Stimulated activated CD4-positive, alpha-beta T cell treated with anti-CD3 and anti-CD28 coated beads, Interleukin-4, amount 100 ng/mL, for 48 hours (primary cell): ENCODE measurements around the gene FRRS1.
"Not testable (repeated sequence)": the region's sequence is repeated elsewhere in the genome, so short reads cannot be mapped to it uniquely, and the experiment has no call there.

Experiments used
- DNase-seq, 2 donors: peaks; one replicate each; pipeline ENCODE4 v3.0.0-alpha.2; 2020; ENCODE audit warnings: low read depth in 2 of 2

The FRRS1 gene

DNA sequence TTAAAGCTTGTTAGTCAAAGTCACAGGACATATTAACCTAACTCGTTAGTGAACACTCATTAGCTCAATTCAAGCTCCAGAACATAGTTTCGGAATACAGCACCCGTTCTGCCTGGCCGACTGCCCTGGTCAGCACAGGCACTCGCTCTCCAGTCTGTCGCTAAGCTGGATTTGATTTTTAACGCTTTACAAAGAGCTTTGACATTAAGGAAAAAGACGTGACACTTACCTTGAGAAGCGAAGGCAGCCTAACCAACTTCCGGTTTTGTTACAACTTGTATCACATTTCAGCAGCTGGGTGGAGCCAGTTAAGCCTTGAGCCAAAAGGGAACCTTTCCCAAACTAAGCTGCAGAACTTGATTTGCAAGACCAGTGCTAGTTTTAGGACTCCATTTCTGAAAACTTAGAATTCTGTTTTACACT, at the start of gene FRRS1:
Gene FRRS1 (minus strand): TSS at position 258 of the 423 bp plus-strand sequence. CDS start 17,867 bp downstream, outside the sequence.
- peak in 1 of 2 donors; percentile 5 for DNase-seq

- no peak for DNase-seq
Measured at GRCh38 chr1:99814373-99814900, 48.0 kb upstream of the FRRS1 start.

- no peak for DNase-seq
Measured at GRCh38 chr1:99811747-99812146, 45.3 kb upstream of the FRRS1 start.

- no peak for DNase-seq
Measured at GRCh38 chr1:99811075-99811474, 44.6 kb upstream of the FRRS1 start.

GRCh38 chr1:99808391-99809115, 42.1 kb upstream of the FRRS1 start:
- DNase-seq: peak in 1 of 2 donors; percentile 16

DNA sequence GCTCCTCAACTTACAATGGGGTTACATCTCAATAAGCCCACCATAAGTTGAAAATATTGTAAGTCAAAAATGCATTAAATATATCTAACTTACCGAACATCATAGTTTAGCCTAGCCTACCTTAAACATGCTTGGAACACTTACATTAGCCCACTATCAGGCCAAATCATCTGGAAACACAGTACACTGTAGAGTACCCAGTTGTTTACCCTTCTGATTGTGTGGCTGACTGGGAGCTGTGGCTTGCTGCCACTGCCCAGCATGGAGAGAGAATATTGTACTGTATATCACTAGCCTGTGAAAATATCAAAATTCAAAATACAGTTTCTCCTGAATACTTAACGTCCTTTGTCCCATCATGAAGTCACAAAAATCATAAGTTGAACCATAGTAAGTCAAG, 40.4 kb upstream of the FRRS1 start:
- no peak for DNase-seq

DNA sequence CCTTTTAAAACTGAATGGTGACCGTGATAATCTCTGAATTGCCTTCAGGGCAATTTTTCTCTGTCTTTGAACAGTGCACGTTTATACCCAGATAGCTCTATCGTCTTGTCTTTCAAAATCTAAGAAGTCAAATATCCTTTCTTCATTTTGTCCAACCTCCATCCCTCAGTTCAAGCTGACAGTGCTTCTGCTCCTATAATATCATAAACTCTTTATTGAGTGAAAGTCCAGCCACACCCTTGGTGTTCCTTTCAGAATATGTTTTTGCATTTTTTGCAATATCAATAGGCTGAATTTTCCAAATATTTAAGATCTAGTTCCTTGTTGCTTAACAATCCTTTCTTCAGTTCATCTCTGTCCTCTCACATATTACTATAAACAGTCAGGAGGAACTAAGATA, 35.1 kb upstream of the FRRS1 start:
- DNase-seq: no peak

DNA sequence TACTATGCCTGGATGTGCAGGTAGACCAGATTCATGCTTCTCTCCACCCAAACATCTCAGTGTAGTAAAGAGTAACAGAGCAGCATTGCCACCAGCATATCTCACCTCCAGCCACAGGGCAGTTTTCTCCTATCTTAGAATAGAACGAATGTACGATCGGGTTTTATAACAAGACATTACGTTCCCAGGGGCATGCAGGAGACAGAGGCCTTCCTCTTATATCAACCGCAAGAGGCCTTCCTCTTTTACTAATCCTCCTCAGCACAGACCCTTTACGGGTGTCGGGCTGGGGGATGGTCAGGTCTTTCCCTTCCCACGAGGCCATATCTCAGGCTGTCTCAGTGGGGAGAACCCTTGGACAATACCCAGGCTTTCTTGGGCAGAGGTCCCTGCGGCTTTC, 27.4 kb upstream of the FRRS1 start:
- DNase-seq: not testable (repeated sequence)

DNA sequence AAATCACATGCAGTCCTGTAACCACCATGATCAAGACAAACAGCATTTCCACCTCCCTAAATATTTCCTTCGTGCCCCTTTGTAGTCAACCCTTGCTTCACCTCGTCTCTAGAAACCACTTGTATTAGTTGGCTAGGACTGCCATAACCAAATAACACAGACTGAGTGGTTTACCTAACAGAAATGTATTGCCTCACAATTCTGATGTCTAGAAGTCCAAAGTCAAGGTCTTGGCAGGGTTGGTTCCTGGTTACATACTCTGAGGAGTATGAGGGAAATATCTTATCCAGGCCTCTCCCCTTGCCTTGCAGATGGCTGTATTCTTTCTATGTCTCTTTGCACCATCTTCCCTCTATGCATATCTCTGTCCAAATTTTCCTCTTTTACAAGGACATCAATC, 23.3 kb upstream of the FRRS1 start:
- no peak for DNase-seq

- no peak for DNase-seq
Measured at GRCh38 chr1:99788896-99789295, 22.5 kb upstream of the FRRS1 start.

DNA sequence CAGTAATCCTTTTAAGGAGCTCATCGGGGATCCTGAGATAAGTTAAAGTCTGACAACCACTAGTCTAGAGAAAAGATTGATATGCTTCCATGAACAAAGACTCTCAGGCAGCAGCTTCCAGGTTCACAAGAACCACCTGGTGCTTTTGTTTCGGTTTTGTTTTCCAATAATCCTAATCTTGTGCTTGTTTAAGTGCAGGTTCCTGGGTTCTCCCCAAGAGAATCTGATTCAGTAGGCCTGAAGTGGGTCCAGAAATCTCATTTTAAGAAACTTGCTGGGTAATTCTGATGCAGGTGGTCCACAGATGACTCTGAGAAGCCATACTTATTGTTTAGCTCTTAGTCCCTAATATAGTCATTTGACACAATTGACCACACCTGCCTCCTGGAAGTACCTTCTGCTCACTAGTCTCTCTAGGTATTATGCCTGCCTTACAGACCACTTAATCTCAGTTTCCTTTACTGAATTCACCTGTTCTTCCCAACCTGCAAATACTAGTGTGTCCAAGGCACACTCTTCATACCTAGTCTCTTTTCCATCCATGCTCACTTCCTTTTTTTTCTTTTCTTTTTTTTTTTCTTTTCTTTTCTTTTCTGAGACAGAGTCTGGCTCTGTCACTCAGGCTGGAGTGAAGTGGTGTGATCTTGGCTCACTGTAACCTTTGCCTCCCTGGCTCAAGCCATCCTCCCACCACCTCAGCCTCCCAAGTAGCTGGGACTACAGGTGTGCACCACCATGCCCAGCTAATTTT, 20.5 kb upstream of the FRRS1 start:
- DNase-seq: no peak

DNA sequence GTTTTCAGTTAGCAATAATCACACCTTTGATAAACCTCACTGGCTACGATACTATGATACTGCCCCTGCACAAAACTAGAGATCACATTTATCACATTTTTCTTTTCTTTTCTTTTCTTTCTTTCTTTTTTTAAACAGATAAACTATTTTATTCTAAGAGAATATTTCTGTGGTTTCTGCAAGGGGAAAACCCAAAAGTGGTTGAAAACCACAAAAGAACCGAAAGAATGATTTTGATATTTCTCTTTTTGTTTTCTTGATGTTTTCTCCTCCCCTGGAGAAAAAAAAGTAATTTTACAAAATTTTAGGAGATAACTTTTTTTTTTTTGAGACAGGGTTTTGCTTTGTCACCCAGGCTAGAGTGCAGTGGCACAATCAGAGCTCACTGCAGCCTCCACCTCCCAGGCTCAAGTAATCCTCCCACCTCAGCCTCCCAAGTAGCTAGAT, 18.4 kb upstream of the FRRS1 start:
- no peak for DNase-seq

DNA sequence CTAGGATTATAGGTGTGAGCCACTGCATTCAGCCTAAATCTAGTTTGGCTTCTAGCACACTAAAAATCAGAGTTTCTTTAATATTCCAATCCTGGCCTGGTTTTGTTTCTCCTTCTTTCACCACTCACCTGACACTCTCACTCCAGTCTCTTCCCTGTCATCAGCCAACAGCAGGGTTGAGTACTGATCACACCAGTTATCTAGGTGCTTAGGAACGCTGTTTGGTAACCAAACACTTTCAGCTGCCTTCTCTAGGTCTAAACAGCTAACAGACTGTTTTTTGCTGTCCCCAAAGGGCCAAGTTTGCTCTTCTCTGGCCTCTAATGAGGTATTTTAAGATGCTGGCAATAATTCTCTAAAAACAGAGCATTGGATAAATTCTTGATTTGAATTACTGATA, 17.7 kb upstream of the FRRS1 start:
- no peak for DNase-seq

GRCh38 chr1:99782920-99783319, 16.5 kb upstream of the FRRS1 start:
- no peak for DNase-seq

DNA sequence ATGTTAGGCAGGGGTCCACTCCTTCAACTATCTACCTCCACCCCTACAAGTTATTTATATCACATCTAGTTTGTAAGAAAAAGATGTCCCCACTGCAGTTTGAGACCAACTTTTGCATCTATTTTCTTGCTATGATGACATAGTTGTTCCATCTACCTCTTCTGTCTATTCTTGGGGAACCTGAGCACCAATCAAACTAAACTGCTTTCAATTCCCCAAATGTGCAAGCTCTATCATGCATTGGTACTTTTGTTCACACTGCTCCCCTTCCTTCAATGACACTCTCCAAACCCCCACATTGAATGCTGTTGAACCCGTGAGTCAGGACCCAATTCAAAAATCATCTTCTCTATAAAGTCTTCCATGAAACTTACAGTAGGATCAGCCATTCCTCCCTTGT, 16.0 kb upstream of the FRRS1 start:
- no peak for DNase-seq

GRCh38 chr1:99781798-99782197, 15.4 kb upstream of the FRRS1 start:
- no peak for DNase-seq

DNA sequence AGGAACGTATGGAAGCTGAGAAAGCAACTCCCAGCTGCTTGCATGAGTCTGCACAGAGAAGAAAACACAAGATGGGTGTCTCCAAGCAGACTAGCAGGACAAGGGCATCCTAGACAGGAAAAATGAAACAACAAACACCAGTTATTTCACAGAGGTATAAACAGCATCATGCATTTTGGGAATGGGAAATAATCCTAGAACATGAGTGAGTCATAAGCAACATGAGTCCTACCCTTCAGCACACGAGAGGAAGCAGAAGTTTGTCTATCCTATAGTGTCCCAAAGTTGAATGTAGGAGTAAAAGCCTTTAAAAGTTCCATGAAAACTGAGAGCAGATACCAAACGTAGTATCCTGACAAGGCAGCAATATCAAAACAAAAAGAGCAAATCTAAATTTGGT, 11.3 kb upstream of the FRRS1 start:
- no peak for DNase-seq

DNA sequence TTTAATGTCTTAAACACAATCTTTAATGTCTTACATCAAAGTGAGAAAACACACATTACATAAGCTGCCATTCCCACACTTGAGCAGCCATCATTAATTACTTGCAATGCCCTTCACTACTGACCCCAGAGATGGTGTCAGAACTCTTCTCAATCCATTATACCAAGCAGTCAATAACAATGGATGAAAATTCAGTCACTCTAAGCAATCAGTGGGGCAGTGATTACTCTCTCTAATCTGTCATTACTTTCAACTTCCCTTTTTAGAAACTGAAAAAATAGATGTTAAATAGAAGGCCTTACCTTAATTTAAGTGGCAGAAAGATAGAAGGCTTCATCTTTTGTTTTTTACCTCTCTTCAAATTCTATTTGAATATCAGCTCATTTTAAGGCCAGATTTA, 9.7 kb upstream of the FRRS1 start:
- DNase-seq: no peak

DNA sequence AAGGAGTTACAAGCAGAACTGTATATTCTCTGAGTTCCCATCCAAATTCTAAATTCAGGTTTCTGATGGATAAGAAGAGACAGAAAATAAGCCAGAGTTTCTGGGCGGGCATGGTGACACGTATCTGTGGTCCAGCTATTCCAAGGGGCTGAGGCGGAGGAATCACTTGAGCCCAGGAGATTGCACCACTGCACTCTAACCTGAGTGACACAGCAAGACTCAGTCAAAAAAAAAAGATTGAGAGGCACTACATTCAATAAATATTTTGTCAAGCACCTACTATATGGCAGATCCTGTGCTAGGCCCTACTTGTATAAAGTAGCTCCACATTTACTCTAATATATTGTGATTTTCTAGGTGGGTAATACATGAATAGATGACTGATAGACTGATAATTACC, 6.4 kb upstream of the FRRS1 start:
- no peak for DNase-seq

DNA sequence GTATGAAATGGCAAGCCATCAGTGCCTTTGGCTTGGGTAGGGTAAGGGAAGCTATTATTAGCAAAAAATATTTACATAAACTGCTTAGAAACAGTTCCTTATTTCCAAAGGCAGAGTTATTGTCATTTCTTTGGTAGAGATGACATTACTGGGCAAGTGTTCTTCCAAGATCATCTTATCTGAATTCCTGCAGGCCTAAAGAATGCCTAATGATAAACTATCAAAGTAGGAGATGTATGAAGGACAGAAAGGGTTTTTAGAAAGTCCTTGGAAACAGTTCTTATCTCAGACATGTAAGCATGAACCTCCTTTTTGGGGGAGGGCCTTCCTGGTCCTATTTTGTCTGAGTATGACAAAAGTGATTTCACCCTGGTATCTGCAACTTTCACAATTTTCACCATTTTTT, 5.1 kb upstream of the FRRS1 start:
- DNase-seq: no peak

DNA sequence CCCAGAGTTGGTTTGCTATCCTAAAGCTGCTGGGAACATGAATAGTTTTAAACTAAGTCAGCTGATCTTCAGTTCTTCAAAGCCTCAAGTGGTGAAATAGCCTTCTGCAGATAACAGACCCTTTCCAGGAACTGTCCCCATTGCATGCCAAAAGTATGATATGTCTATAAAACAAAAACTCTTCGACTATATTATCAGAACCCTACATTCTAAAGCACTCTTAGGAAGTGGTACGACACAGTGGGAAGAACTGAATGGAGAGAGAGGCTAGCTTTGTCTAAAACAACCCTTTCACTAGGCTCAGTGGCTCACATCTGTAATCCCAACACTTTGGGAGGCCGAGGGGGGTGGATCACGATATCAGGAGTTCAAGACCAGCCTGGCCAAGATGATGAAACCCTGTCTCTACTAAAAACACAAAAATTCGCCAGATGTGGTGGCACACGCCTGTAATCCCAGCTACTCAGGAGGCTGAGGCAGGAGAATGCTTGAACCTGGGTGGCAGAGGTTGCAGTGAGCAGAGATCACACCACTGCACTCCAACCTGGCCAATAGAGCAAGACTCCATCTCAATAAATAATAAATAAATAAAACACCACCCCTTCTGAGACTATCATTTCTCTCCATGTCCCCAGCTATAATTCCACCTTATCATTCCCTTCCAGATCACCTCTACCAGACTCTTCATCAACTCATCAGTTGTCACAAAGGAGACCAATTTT, 2.2 kb upstream of the FRRS1 start:
- no peak for DNase-seq

DNA sequence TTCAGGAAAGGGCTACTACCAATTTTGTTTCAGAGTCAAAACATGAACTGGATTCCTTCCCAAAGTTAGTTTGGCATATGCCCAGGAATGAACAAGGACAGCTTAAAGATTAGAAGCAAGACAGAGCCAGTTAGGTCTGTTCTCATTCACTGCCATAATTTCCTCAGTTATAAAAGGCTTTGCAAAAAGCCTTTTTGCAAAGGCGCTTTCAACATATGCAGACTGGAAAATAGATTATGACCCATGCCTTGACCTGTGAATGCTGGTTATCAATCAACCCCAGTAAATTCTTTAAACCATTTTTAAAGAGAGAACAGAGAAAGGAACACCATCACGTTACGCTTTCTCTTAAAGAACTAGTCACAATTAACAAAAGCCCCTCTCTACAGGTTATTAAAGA, 1.7 kb upstream of the FRRS1 start:
- DNase-seq: no peak
